OCI-LY7 (cell line): ENCODE measurements around the gene CHST11.
"Not testable (repeated sequence)": the region's sequence is repeated elsewhere in the genome, so short reads cannot be mapped to it uniquely, and the experiment has no call there.

Source experiments
- EZH2phosphoT487 ChIP-seq: fragments of 200-600 bp; sonication (generic); IDR thresholded peaks from 2 replicates; pipeline ENCODE4 v1.6.1; 2018; ENCODE audit warnings: low read depth, borderline replicate concordance, mild to moderate bottlenecking, mixed run types, antibody characterized with exemption, low read length, moderate library complexity, mixed read lengths
- TF ChIP-seq, protein P1 (sequence below): fragments of 200-600 bp; sonication (generic); conservative IDR thresholded peaks from 2 replicates; pipeline ENCODE4 v1.5.1; 2014; ENCODE audit warnings: mild to moderate bottlenecking, antibody characterized with exemption, low read length, moderate library complexity, mixed read lengths

DNA sequence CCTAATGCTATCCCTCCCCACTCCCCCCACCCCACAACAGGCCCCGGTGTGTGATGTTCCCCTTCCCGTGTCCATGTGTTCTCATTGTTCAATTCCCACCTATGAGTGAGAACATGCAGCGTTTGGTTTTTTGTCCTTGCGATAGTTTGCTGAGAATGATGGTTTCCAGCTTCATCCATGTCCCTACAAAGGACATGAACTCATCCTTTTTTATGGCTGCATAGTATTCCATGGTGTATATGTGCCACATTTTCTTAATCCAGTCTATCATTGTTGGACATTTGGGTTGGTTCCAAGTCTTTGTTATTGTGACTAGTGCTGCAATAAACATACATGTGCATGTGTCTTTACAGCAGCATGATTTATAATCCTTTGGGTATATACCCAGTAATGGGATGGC lies 349.4 kb downstream of the CHST11 start:
- TF ChIP-seq, protein P1, sequence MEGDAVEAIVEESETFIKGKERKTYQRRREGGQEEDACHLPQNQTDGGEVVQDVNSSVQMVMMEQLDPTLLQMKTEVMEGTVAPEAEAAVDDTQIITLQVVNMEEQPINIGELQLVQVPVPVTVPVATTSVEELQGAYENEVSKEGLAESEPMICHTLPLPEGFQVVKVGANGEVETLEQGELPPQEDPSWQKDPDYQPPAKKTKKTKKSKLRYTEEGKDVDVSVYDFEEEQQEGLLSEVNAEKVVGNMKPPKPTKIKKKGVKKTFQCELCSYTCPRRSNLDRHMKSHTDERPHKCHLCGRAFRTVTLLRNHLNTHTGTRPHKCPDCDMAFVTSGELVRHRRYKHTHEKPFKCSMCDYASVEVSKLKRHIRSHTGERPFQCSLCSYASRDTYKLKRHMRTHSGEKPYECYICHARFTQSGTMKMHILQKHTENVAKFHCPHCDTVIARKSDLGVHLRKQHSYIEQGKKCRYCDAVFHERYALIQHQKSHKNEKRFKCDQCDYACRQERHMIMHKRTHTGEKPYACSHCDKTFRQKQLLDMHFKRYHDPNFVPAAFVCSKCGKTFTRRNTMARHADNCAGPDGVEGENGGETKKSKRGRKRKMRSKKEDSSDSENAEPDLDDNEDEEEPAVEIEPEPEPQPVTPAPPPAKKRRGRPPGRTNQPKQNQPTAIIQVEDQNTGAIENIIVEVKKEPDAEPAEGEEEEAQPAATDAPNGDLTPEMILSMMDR, result not testable (repeated sequence)
- not testable (repeated sequence) for TF ChIP-seq EZH2phosphoT487
